Stomach (tissue), 9 donors: Measurements from ENCODE around the gene NINJ2. TPM values are rescaled to one million over a fixed set of nuclear protein-coding genes. Genes with fewer than 3 reads are reported as not detected.

Experiments used
- DNase-seq, 2 donors: peaks; one replicate each; pipeline versions ENCODE4 v3.0.0 to v3.0.0-alpha.2; 2013 to 2019
- H3K27ac ChIP-seq, 5 donors: fragments of 200-600 bp in 4 of 5; sonication (generic) in 4 of 5; one replicate each; pipeline ENCODE4 v1.5.1; 2013 to 2019; ENCODE audit warnings: mild to moderate bottlenecking in 1 of 5, moderate library complexity in 1 of 5
- H3K27me3 ChIP-seq, 3 donors: fragments of 200-600 bp; sonication (generic); one replicate each; pipeline ENCODE4 v1.5.1; 2017 to 2019; ENCODE audit warnings: mixed run types in 1 of 3
- H3K36me3 ChIP-seq, 4 donors: fragments of 200-600 bp; sonication (generic); 1 replicate in 3 of 4; 2 replicates in 1 of 4; pipeline ENCODE4 v1.5.1; 2016 to 2019
- H3K4me1 ChIP-seq, 4 donors: fragments of 200-600 bp; sonication (generic); one replicate each; pipeline ENCODE4 v1.5.1; 2016 to 2019
- H3K4me3 ChIP-seq, 4 donors: fragments of 200-600 bp; sonication (generic) in 3 of 4; one replicate each; pipeline ENCODE4 v1.5.1; 2016 to 2019; ENCODE audit warnings: mild to moderate bottlenecking in 1 of 4
- H3K9me3 ChIP-seq, 4 donors: fragments of 200-600 bp; sonication (generic); one replicate each; pipeline ENCODE4 v1.5.1; 2016 to 2019
- CTCF ChIP-seq, 7 experiments: fragments of 450-650 bp in 4 of 7; fragments of 200-600 bp in 3 of 7; sonication (generic) in 3 of 7; IDR thresholded peaks; one replicate each; pipeline ENCODE4 v1.5.1; 2016 to 2019; ENCODE audit warnings: antibody characterized with exemption in 7 of 7, control low read depth in 2 of 7, mild to moderate bottlenecking in 1 of 7
- EP300 ChIP-seq: sonication (generic); formaldehyde crosslinking; IDR thresholded peaks from one replicate; pipeline ENCODE4 v1.6.1; 2017; ENCODE audit warnings: antibody characterized with exemption
- POLR2A ChIP-seq, 4 donors: fragments of 450-650 bp; IDR thresholded peaks; one replicate each; pipeline ENCODE4 v1.6.1; 2016; ENCODE audit warnings: antibody characterized with exemption in 4 of 4, control low read depth in 2 of 4, mild to moderate bottlenecking in 1 of 4, moderate library complexity in 1 of 4
- POLR2AphosphoS5 ChIP-seq, 3 donors: sonication (generic); formaldehyde crosslinking; IDR thresholded peaks; one replicate each; pipeline ENCODE4 v1.6.1; 2016; ENCODE audit warnings: antibody characterized with exemption in 3 of 3
- WGBS, 5 donors: extraction: QIAGEN DNeasy Blood & Tissue Kit in 3 of 5; methylation state at CpG; one replicate each; pipeline versions ENCODE4 v1.1.5 to v1.1.7; 2013 to 2018; 5-methylcytosine and 5-hydroxymethylcytosine counted together
- intact Hi-C: fragments of 100-400 bp; cut with DNase I; formaldehyde crosslinking; loops from one replicate; pipeline ENCODE4 v1.15.1; 2023; ENCODE audit warnings: low total_unique reads
- polyA plus RNA-seq, 3 donors: library from polyadenylated mRNA; stranded (reverse); fragments of 200-250 nt; gene quantifications; one replicate each; pipeline ENCODE4 v1.2.3, GENCODE V29; 2013
- total RNA-seq, 5 donors: library from RNA; depleted of rRNA; stranded (reverse); fragments of >200 nt; gene quantifications; one replicate each; pipeline versions ENCODE4 v1.1.0 to v1.2.3, GENCODE V29; 2014 to 2016
- donor health status: healthy with polysubstance abuse.
- donor health status: Bipolar disorder and iron deficiency.
- donor health status: healthy.

Gene NINJ2
- total and polyA plus RNA-seq, 8 donors = 2.0 to 26.2 (median 5.0) TPM; not detected in 3

DNA sequence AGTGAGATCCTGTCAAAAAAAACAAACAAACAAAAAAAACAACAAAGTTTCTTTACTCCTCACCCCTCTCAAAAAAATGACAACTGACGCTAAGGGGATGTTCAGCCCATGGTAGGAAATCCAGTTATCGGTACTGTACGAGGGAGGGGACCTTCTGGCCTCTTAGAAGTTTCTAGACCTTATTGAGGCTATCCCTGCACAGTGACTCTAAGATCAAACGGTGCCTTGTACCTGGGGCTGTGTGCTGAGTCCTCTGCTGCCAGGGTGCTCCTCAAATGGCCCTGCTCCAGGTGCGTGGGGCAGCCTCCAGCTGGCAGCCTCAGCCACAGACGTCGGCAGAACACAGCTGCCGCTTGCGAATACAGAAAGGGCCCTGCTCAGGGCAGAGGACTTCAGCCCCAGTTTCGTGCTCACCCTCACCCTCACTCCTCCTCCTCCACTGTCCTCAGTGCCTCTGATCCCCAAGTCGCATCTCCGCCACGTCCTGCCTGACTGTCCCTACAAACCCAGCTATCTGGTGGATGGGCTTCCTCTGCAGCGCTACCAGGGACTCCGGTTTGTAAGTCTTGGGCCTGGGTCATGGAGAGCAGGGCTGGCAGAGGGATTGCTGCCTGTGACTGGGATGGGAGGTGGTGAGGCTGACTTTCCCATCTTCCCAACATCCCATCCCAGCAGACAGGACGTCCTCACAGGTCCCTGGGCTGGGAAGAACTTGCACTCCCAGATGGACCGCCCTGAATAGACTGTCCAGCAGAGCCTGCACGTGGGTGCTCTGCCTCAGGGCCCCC is 112.6 kb downstream of the NINJ2 start:
- intact Hi-C loops = no loop called here
- H3K4me3 ChIP-seq = no peak overlapping the region
- no peak overlapping the region for H3K27ac ChIP-seq
- H3K27me3 ChIP-seq = peaks cover 0 to 28% (median 7%) of the 10 kb centered on the region in 3 donors
- TF ChIP-seq EP300 (no peak), CTCF (IDR thresholded peaks at IDR 0.05) (no peak), POLR2AphosphoS5 (IDR thresholded peaks at IDR 0.05) (no peak), POLR2A (IDR thresholded peaks at IDR 0.05) (no peak)
- H3K9me3 ChIP-seq = no peaks in the 10 kb centered on the region
- WGBS, 5 donors = 73 to 81% (median 77%) methylated on average over 15 to 18 of the region's 18 CpGs
- DNase-seq = peak in 1 of 2 donors; percentile 52
- H3K36me3 ChIP-seq = peaks cover 7 to 73% (median 59%) of the 10 kb centered on the region in 4 donors
- H3K4me1 ChIP-seq = peaks cover 0 to 23% (median 9%) of the 10 kb centered on the region in 4 donors

DNA sequence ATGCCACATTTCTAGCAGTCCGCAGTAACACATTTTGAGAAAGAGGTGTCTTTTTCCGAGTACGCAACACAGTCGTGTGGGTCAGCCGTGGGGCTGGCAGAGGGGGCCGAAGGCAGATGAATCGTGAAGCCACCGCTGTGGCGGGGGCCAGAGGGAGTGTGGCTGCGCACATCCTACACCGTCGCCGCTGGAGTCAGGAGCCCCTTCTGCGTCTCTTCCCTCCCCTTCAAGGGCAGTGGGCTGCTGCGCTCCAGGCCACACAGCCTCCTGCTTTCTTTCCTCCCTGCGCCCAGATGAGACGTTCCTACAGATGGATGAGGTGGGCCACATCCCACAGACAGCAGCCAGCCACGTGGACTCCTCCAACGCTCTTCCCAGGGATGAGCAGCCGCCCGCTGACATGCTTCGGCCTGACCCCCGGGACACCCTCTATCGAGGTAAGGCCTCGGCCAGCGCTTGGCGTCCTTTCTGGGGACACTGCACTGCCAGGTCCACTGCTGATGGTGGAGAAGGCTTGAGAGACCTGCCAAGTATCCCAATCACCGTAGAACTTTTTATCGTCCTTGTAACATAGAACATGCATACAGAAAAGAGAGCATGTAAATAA is 113.7 kb downstream of the NINJ2 start:
- WGBS, 5 donors = 90 to 93% (median 91%) methylated on average over 25 to 29 of the region's 29 CpGs
- H3K36me3 ChIP-seq = peaks cover 7 to 80% (median 62%) of the 10 kb centered on the region in 4 donors
- H3K27ac ChIP-seq = no peak overlapping the region
- intact Hi-C loops = loop anchor here (5.0 kb wide), 1 partner anchor 107 kb away; no protein-coding TSS in a partner anchor
- H3K9me3 ChIP-seq = no peaks in the 10 kb centered on the region
- H3K4me3 ChIP-seq = no peak overlapping the region
- peaks cover 0 to 39% (median 7%) of the 10 kb centered on the region in 3 donors for H3K27me3 ChIP-seq
- TF ChIP-seq EP300 (no peak), CTCF (IDR thresholded peaks at IDR 0.05) (no peak), POLR2A (IDR thresholded peaks at IDR 0.05) (no peak), POLR2AphosphoS5 (IDR thresholded peaks at IDR 0.05) (no peak)
- peaks cover 0 to 23% (median 9%) of the 10 kb centered on the region in 4 donors for H3K4me1 ChIP-seq
- DNase-seq = no peak

DNA sequence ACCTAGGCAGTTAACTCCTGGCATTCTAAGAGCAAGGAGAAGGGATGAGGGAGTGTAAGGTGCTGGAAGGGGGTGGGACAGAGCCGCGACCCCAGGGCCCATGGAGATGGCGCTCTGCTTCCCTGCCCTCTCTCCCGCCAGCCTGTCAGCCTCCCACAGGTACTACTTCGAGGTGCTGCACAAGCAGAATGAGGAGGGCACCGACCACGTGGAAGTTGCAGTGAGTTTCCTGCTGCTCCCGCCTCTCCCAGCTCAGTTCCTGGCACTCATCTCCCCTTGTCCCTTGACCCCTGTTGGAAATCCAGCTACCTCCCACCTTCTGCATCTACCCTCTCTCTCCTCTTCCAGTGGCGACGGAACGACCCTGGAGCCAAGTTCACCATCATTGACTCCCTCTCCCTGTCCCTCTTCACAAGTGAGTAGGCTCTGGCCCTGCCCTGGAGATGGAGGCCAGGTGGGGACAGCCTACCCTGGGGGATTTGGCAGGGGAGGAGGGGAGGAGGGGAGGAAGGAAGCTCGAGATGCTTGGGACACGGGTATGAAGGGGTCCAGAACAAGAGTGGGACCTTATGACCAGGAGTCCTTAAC is 115.3 kb downstream of the NINJ2 start:
- no peaks in the 10 kb centered on the region for H3K9me3 ChIP-seq
- DNase-seq = no peak
- no peak overlapping the region for H3K27ac ChIP-seq
- intact Hi-C loops = loop anchor here (5.0 kb wide), 1 partner anchor 106 kb away; no protein-coding TSS in a partner anchor
- H3K27me3 ChIP-seq = peaks cover 0 to 48% (median 7%) of the 10 kb centered on the region in 3 donors
- TF ChIP-seq POLR2AphosphoS5 (IDR thresholded peaks at IDR 0.05) = no peak
- TF ChIP-seq CTCF (IDR thresholded peaks at IDR 0.05) = no peak
- TF ChIP-seq POLR2A (IDR thresholded peaks at IDR 0.05) = no peak
- TF ChIP-seq EP300 = no peak
- H3K4me3 ChIP-seq = no peak overlapping the region
- 74 to 83% (median 75%) methylated on average over 11 to 13 of the region's 13 CpGs for WGBS, 5 donors
- peaks cover 0 to 15% (median 9%) of the 10 kb centered on the region in 4 donors for H3K4me1 ChIP-seq
- H3K36me3 ChIP-seq = peaks cover 7 to 68% (median 50%) of the 10 kb centered on the region in 4 donors
